Spleen (tissue), 11 donors: ENCODE measurements around the gene OR2A14. TPM values are rescaled to one million over a fixed set of nuclear protein-coding genes. Genes with fewer than 3 reads are reported as not detected.
"Not testable (repeated sequence)": the region's sequence is repeated elsewhere in the genome, so short reads cannot be mapped to it uniquely, and the experiment has no call there.

Experiments
- DNase-seq: peaks from one replicate; pipeline ENCODE4 v3.0.0-alpha.2; 2020
- H3K27ac ChIP-seq, 8 donors: fragments of 200-600 bp; sonication (generic) in 7 of 8; 1 replicate in 4 of 8; 2 replicates in 4 of 8; pipeline versions ENCODE4 v1.5.0 to v1.8.0; 2016 to 2021; ENCODE audit warnings: inconsistent platforms in 4 of 8, mild to moderate bottlenecking in 4 of 8, moderate library complexity in 1 of 8
- H3K27me3 ChIP-seq, 7 donors: fragments of 200-600 bp; sonication (generic) in 6 of 7; replicated peaks in 1 of 7; 1 replicate in 4 of 7; 2 replicates in 3 of 7; pipeline versions ENCODE4 v1.5.0 to v1.8.0; 2016 to 2021; ENCODE audit warnings: inconsistent platforms in 3 of 7, mild to moderate bottlenecking in 1 of 7
- H3K36me3 ChIP-seq, 6 donors: fragments of 200-600 bp; sonication (generic) in 5 of 6; 1 replicate in 4 of 6; 2 replicates in 2 of 6; pipeline versions ENCODE4 v1.5.0 to v1.8.0; 2016 to 2021; ENCODE audit warnings: inconsistent platforms in 2 of 6
- H3K4me1 ChIP-seq, 6 donors: fragments of 200-600 bp; sonication (generic) in 5 of 6; 1 replicate in 3 of 6; 2 replicates in 3 of 6; pipeline versions ENCODE4 v1.5.0 to v1.8.0; 2016 to 2021; ENCODE audit warnings: inconsistent platforms in 3 of 6
- H3K4me3 ChIP-seq, 8 donors: fragments of 200-600 bp; sonication (generic) in 7 of 8; 1 replicate in 4 of 8; 2 replicates in 4 of 8; pipeline versions ENCODE4 v1.5.0 to v1.8.0; 2016 to 2021; ENCODE audit warnings: inconsistent platforms in 4 of 8, mild to moderate bottlenecking in 4 of 8, moderate library complexity in 2 of 8
- H3K9me3 ChIP-seq, 8 donors: fragments of 200-600 bp; sonication (generic) in 7 of 8; 1 replicate in 4 of 8; 2 replicates in 4 of 8; pipeline versions ENCODE4 v1.5.0 to v1.8.0; 2016 to 2021; ENCODE audit warnings: inconsistent platforms in 4 of 8
- CTCF ChIP-seq, 11 experiments: fragments of 200-600 bp in 7 of 11; fragments of 450-650 bp in 4 of 11; sonication (generic) in 4 of 11; IDR thresholded peaks in 8 of 11; conservative IDR thresholded peaks in 3 of 11; 1 replicate in 7 of 11; 2 replicates in 4 of 11; pipeline versions ENCODE4 v1.4.0 to v1.8.0; 2016 to 2021; ENCODE audit warnings: antibody characterized with exemption in 11 of 11, inconsistent platforms in 4 of 11, mild to moderate bottlenecking in 1 of 11
- POLR2A ChIP-seq, 3 donors: fragments of 450-650 bp; IDR thresholded peaks; one replicate each; pipeline ENCODE4 v1.5.1; 2017; ENCODE audit warnings: antibody characterized with exemption in 3 of 3, mild to moderate bottlenecking in 1 of 3
- POLR2AphosphoS5 ChIP-seq, 3 donors: sonication (generic); formaldehyde crosslinking; IDR thresholded peaks; one replicate each; pipeline ENCODE4 v1.5.1; 2017; ENCODE audit warnings: antibody characterized with exemption in 3 of 3
- WGBS, 5 donors: extraction: QIAGEN DNeasy Blood & Tissue Kit in 3 of 5; methylation state at CpG; one replicate each; pipeline versions ENCODE4 v1.1.5 to v1.1.7; 2013 to 2018; 5-methylcytosine and 5-hydroxymethylcytosine counted together
- intact Hi-C: fragments of 100-400 bp; cut with DNase I; formaldehyde crosslinking; loops from one replicate; pipeline ENCODE4 v1.15.0; 2023; ENCODE audit warnings: low total_unique reads
- polyA plus RNA-seq, 3 donors: library from polyadenylated mRNA; stranded (reverse); fragments of 200-250 nt; gene quantifications; one replicate each; pipeline ENCODE4 v1.2.1, GENCODE V29; 2013
- small RNA-seq, 4 donors: library from RNA; depleted of rRNA; stranded (forward); fragments of <200 nt; gene quantifications; one replicate each; pipeline ENCODE3, GENCODE V24; 2016
- total RNA-seq, 7 donors: library from RNA; depleted of rRNA in 3 of 7; stranded (reverse); fragments of >200 nt in 3 of 7; fragmentation: NEBNext Ultra II Directional in 4 of 7; extraction: Animal tissue kit (Norgen Biotek cat#: 25700) in 4 of 7; gene quantifications; one replicate each; pipeline versions ENCODE4 v1.1.0 to v1.2.1, GENCODE V29; 2016 to 2021
- donor health status: healthy with polysubstance abuse.
- donor health status: DM: no; HTN: no; CAD: no; lungs with moderate emphysema.
- donor health status: DM: no; HTN: no; CAD: no.
- donor health status: Bipolar disorder and iron deficiency.
- donor health status: healthy.
- donor health status: DM: no; HTN: no; CAD: no.
- donor health status: DM: yes; HTN: yes; CAD: no.

Gene OR2A14
- total and polyA plus RNA-seq, 10 donors = not detected

DNA sequence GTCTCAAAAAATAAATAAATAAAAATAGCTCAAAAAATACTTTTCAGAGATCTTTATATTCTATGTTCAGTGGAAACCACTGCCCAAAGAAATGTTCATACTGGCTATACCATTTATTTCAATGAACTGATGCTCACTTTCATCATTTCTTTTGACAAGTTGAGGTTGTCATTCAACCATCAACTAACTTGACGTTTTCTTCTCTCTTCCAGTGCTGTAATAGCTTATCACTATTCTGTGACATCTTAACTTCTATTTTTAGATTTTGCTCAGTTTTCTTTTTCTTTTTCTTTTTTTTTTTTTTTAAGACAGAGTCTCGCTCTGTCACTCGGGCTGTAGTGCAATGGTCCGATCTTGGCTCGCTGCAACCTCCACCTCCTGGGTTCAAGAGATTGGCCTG is 51.6 kb downstream of the OR2A14 start:
- Histone ChIP-seq H3K4me3 (no peak overlapping the region), H3K27ac (no peak overlapping the region), H3K36me3 (no peaks in the 10 kb centered on the region), H3K4me1 (no peaks in the 10 kb centered on the region), H3K27me3 (no peaks in the 10 kb centered on the region), H3K9me3 (peaks cover 0 to 9% (median 0%) of the 10 kb centered on the region in 8 donors)
- no peak for DNase-seq
- 91 to 95% (median 94%) methylated on average over 5 of the region's 5 CpGs for WGBS, 5 donors
- TF ChIP-seq CTCF (IDR thresholded peaks at IDR 0.05 in 8 of 11, conservative IDR thresholded peaks at IDR 0.05 in 3 of 11) (no peak), POLR2AphosphoS5 (IDR thresholded peaks at IDR 0.05) (no peak), POLR2A (IDR thresholded peaks at IDR 0.05) (no peak)
- intact Hi-C loops = no loop called here

GRCh38 chr7:144178380-144179164 is 55.6 kb downstream of the OR2A14 start:
- H3K4me1 ChIP-seq, H3K4me3 ChIP-seq, H3K27me3 ChIP-seq, H3K9me3 ChIP-seq, H3K27ac ChIP-seq, DNase-seq, intact Hi-C loops, H3K36me3 ChIP-seq: not testable (repeated sequence)
- peak; percentile 29 to 65 (median 52) for TF ChIP-seq CTCF (IDR thresholded peaks at IDR 0.05 in 8 of 11, conservative IDR thresholded peaks at IDR 0.05 in 3 of 11)
- WGBS, 5 donors = 0 to 58% (median 44%) methylated on average over 1 to 10 of the region's 10 CpGs

GRCh38 chr7:144179165-144179479 is 56.1 kb downstream of the OR2A14 start:
- H3K36me3 ChIP-seq, intact Hi-C loops, H3K4me1 ChIP-seq, H3K27ac ChIP-seq, H3K27me3 ChIP-seq, H3K4me3 ChIP-seq, H3K9me3 ChIP-seq, DNase-seq: not testable (repeated sequence)
- WGBS, 5 donors = 20 to 73% (median 58%) methylated on average over 1 of the region's 2 CpGs; no CpG with 5 or more reads in 1 of the 5 donors

Small RNAs within 50 kb of the gene (small RNA-seq; reads per million reads assigned to genes)
- 0 reads per million in 4 donors for gene OR2A41P

Other genes starting within 250 kb of the OR2A14 start
- gene TCAF1, start 221.0 kb upstream of the OR2A14 start, total RNA-seq = 10 to 100 TPM; 22.7 to 39.6 (median 30.8) TPM
- gene TCAF1, start 221.0 kb upstream of the OR2A14 start, polyA plus RNA-seq = 1 to 10 TPM; 3.8 to 5.9 (median 4.6) TPM
- not detected for gene OR2F2, start 187.9 kb upstream of the OR2A14 start, total RNA-seq
- gene OR2F2, start 187.9 kb upstream of the OR2A14 start, polyA plus RNA-seq = not detected
- not detected for gene OR2F1, start 168.3 kb upstream of the OR2A14 start, total RNA-seq
- not detected for gene OR2F1, start 168.3 kb upstream of the OR2A14 start, polyA plus RNA-seq
- gene OR6B1, start 122.9 kb upstream of the OR2A14 start, total RNA-seq = not detected
- not detected for gene OR6B1, start 122.9 kb upstream of the OR2A14 start, polyA plus RNA-seq
- not detected for gene OR2A5, start 74.2 kb upstream of the OR2A14 start, total RNA-seq
- not detected for gene OR2A5, start 74.2 kb upstream of the OR2A14 start, polyA plus RNA-seq
- not detected for gene OR2A25, start 53.4 kb upstream of the OR2A14 start, total RNA-seq
- gene OR2A25, start 53.4 kb upstream of the OR2A14 start, polyA plus RNA-seq = not detected
- not detected for gene OR2A12, start 36.9 kb upstream of the OR2A14 start, total RNA-seq
- gene OR2A12, start 36.9 kb upstream of the OR2A14 start, polyA plus RNA-seq = not detected
- gene OR2A2, start 13.6 kb upstream of the OR2A14 start, total RNA-seq = not detected
- not detected for gene OR2A2, start 13.6 kb upstream of the OR2A14 start, polyA plus RNA-seq
- 1 to 10 TPM in 6 of 7 donors, not detected in 1; 1.4 to 5.9 (median 2.0) TPM for gene CTAGE4, start 60.3 kb downstream of the OR2A14 start, total RNA-seq
- gene CTAGE4, start 60.3 kb downstream of the OR2A14 start, polyA plus RNA-seq = 1 to 10 TPM in 1 of 3 donors, under 1 TPM in 2; 0.17 to 1.2 (median 0.64) TPM
- gene ARHGEF35, start 72.7 kb downstream of the OR2A14 start, total RNA-seq = 1 to 10 TPM; 3.0 to 6.8 (median 5.1) TPM
- gene ARHGEF35, start 72.7 kb downstream of the OR2A14 start, polyA plus RNA-seq = 1 to 10 TPM; 1.4 to 2.6 (median 2.2) TPM
- gene OR2A42, start 116.4 kb downstream of the OR2A14 start, total RNA-seq = under 1 TPM in 3 of 7 donors, not detected in 4; 0.20 to 0.46 (median 0.32) TPM
- gene OR2A42, start 116.4 kb downstream of the OR2A14 start, polyA plus RNA-seq = under 1 TPM; 0.06 to 0.15 (median 0.06) TPM
- 1 to 10 TPM; 2.2 to 8.8 (median 5.0) TPM for gene OR2A7, start 141.6 kb downstream of the OR2A14 start, total RNA-seq
- gene OR2A7, start 141.6 kb downstream of the OR2A14 start, polyA plus RNA-seq = under 1 TPM; 0.09 to 0.35 (median 0.12) TPM
- gene CTAGE8, start 146.1 kb downstream of the OR2A14 start, total RNA-seq = 1 to 10 TPM in 5 of 7 donors, under 1 TPM in 2; 0.66 to 2.7 (median 1.5) TPM
- under 1 TPM in 2 of 3 donors, not detected in 1; 0.46 to 0.61 TPM for gene CTAGE8, start 146.1 kb downstream of the OR2A14 start, polyA plus RNA-seq
- gene OR2A1, start 189.2 kb downstream of the OR2A14 start, total RNA-seq = under 1 TPM in 6 of 7 donors, not detected in 1; 0.29 to 0.60 (median 0.50) TPM
- gene OR2A1, start 189.2 kb downstream of the OR2A14 start, polyA plus RNA-seq = under 1 TPM; 0.03 to 0.16 (median 0.04) TPM
- 10 to 100 TPM in 4 of 7 donors, 1 to 10 TPM in 3; 5.3 to 11.3 (median 10.3) TPM for gene ARHGEF5, start 232.2 kb downstream of the OR2A14 start, total RNA-seq
- 1 to 10 TPM; 1.2 to 2.3 (median 1.5) TPM for gene ARHGEF5, start 232.2 kb downstream of the OR2A14 start, polyA plus RNA-seq